GM19328 (cell line): ENCODE data around the gene PRKAG3.
"Not testable (repeated sequence)": the region's sequence is repeated elsewhere in the genome, so short reads cannot be mapped to it uniquely, and the experiment has no call there.

ENCODE experiments used
- ATAC-seq: cut with Tn5 transposase; IDR thresholded peaks from one replicate; pipeline ENCODE4 v1.9.1; 2021; ENCODE audit warnings: mild to moderate bottlenecking, moderate library complexity; ENCODE audit not compliant: unreplicated experiment

Gene PRKAG3

DNA sequence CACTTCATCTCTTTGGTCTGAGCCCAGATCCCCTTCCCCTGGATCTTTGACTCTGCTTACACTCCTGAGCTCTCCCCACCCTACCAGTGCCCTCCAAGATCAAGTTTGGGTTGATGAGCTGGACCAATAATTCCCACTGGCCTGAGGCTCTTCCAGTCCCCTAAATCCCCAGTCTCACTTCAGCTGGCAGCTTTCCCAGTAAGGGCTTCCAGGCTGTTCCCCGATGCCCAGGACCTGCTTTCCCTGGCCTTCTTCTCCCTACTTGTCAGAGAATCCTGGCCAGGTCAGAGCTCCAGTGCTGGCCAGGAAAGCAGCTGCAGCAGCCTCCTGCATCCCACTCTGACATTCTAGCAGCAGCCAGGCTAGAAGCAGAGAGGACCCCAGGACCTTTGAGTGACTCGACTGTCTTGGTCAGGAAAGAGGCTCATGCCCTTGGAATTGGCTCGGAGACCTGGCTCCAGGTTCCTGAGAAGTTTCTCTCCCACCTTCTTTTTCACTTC, 31.5 kb upstream of the PRKAG3 start:
- ATAC-seq: no peak

DNA sequence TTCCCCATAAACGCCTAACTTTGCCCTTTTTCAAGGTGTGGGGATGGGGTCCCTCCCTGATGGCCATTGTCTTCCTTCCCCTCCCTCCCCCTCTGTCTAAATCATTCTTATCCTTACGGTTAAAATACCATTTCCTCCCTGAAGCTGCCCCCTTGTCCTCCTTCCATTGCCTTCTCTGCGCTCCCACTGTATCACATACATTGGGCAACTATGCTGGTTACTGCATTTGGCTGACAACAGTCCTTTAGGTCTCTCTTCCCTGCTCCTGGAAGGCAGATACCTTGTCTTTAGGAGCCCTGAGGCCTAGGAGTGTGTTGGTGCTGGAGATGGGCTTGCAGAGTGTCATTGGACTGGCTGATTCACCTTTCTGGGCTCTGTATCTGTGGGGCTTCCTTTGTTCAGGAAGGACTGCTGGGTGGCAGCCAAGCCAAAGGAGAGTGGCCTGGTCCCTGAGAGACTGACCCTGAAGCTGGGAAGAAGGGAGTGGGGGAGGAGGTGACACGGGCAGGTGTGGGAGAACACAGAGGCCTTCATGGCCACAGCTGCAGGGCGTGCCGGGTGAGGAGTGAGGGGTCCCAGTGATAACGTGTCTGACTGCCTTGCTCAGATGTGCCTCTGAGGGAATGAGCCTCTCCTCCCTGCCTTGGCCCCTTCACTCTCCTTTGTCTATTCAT, 30.2 kb upstream of the PRKAG3 start:
- ATAC-seq: no peak

DNA sequence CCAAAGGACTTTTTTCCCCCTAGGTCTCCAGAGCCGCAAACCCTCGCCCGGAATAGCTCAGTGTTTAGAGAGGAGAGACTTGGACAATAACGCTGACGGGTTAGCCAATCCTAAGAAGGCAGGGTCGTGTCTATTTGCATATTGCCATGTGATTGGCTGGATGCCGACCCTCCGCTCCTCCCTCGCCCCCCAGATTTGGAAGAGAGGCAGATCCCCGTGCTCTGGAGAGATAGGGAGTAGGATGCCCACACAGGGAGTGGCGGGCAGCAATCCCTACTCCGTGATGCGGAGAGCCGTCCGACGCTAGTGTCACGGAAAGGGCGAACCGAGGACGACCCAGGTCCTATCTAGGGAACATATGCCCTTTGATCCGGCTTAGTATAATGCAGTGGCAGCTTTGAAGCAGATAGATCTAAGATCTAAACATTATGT, 29.4 kb upstream of the PRKAG3 start:
- no peak for ATAC-seq

DNA sequence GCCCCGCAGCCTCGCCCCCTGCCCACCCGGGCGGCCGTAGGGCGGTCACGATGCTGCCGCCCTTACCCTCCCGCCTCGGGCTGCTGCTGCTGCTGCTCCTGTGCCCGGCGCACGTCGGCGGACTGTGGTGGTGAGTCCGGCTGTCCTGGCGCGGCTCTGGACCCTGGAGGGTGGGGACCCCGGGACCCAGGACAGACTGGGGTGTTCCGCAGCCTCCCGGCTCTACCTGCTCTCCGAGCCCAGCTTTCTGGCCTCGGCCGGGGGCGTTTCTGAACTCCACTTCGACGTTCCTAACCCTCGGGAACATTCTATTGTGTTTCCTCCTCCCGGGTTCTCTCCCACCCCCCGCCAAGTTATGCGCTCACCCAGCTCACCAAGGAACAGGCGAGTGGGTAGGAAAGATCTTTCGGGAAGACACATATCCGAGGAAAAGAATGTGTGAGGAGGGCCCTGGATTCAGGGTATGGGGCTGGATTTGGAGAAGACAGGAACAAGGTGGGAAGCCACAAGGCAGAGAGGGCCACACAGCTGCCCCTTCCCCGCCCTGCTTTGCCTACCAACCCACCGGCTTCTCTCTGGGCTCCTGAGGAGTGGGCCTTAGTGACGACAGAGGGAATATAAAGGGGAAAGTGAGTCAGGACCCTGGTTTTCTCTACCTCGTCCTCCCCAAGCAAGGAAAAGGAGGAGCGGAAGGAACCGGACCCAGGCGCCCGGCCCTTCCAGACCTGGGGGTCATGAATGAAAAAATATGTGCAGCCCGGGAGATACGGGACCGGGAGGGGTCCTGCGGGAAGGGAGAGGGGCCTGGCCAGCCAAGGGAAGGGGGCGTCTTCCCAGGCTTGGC, 28.6 kb upstream of the PRKAG3 start:
- no peak for ATAC-seq

DNA sequence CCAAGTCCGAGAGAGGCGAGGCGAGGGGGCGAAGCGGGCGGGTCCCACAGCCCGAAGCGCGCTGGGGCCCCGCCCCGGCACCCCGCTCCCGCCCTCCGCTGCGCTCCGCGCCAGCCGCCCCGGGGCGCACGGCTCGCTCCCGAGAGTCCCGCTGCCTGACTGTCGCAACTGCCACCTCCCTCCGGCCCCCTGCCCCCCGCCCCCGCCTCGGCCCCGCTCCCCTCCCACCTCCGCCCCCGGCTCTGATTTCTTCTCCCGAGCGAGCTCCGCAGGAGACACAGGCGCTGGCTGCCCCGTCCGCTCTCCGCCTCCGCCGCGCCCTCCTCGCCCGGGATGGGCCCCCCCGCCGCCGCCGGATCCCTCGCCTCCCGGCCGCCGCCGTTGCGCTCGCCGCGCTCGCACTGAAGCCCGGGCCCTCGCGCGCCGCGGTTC, 28.0 kb upstream of the PRKAG3 start, which contains the start of gene WNT6:
TSS of gene WNT6 (plus strand) at position 250 of the 432 bp plus-strand sequence. CDS start 233 bp downstream, outside the sequence.
- ATAC-seq: no peak

DNA sequence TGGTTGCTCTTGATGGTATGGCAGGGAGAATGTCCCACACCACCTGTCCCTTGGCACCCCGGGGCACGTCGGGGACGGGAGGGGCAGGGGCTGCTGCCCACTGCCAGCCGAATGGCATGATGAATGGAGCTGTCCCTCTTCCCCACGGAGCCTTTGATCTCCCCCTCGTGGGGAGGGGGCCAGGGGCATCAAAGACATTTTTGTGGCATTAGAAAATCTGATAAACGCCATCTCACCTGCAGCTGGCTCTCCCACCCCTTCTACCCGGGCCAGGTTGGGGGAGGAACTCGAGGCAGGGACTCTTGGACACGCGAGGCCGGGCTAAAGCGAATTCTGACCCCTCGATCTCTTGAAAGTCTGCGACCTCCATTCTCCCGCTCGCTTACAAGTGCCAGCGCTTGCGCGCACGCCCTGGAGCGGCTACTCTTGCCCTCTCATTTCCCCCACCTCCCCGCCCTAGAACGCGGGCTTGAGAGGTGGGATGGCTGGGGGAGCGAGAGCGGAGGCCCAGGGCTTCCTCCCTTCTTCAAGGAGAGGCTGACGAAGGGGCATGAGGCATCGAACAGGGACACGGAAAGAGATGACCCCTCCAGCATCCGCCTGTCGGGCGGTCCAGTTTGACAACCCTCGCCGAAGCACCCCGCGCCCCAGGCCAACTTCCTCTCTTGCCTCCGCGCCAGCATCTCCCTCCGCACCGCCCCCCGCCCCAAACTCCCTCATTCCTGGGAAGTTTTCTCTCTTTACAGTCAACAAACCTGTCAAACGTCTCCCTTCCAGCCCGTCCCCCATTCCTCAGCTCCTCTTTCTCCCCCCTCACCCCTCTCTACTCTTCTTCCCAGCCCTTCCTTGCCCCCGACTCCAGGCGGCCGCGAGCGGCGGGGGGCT, 27.3 kb upstream of the PRKAG3 start:
- ATAC-seq: no peak

DNA sequence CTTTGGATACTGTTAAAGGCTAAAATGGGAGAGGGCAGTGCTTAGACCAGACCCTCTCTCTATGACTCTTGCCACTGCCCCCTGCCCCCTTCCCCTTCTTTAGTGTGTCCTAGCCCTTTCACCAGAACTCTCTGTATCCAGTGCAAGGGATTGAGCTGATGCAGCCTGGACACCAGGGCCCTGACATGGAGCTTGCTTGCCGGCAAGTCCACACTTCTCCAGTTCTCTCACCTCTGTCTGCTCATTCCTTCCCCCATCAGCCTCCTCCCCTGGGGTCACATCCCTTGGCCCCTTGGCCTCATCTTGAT, 26.5 kb upstream of the PRKAG3 start:
- ATAC-seq: no peak

DNA sequence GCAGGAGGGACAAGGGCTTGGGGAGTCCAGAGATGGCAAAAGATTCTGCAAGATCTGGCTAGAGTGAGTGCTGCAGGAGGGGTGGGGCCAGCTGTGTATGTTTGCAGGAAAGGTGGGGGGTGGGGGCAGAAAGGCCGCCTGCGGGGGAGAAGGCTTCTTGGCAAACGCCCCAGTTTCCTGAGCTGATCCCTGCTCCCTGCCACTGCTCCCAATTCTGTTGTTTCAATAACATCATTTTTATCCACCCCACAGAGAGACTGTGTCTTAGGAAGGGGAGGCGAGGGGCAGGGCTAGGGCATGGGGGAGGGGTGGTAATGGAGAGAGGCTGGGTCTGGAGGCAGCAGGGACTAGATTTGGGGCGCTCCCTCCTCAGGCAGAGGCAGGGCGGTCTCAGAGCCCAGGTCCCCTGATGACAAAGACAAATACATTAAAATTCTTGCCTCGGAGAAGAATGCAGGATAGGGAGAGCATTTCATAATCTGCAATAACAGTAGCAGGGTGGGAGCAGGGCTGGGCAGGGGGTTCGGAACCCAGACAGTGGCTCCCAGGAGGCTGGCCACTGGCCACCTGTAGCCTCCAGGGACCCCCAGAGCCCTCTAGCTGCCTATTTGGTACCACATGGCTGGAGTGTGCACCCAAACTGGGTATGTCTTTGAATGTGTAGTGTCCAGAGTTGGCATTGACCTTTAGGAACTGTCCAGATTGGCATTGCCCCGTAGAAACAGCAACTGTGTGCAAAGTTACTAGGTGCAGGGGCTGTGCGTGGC, 26.0 kb upstream of the PRKAG3 start:
- no peak for ATAC-seq

DNA sequence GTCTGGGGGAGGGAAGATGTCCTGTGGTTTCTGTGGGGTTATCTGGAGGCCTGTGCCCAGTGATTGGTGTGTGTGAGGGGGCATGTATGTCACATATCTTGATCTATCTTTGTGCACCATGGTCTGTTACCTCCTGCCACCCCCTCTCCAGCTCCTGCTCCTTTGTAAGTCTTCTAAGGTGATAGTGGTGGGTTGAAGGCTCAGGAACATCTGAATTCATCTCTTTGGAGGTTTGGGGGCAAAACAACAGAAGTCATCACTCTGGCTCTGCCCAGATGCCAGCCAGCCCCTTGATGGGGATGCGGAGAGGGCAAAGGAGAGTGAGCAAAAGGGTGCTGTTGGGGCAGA, 25.3 kb upstream of the PRKAG3 start:
- ATAC-seq: no peak

DNA sequence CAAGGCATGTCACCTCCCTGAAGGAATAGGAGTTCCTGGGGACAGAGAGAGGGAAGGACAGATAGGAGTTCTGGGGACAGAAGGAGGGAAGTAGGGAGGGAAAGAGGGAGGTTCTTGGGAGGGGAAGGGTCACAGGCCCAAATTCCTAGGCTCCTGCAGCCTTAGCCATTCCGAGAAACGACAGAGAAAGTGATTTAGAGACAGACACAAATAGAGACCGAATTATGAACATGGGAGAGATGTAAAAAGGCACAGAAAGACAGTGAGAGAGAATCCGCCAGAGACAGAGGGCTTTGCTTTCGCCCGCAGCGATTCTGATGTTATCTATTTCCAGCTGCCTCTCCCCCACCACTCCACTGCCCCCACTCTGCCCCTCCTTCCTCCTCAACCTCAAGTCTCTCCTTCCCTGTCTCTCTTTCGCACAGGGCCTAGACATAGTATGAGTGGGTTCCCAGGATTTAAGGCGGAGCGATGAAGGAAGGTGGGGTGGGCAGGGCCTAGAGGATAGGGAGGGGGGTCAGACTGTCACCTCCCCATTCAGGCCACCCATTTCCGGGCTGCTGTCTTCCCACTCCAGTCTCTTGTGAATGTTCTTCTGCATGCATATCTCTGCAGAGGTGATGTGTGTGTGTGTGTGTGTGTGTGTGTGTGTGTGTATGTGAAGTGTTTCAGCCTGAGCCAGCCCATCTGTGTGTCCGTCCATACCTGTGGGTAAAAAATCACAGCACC, 24.7 kb upstream of the PRKAG3 start:
- no peak for ATAC-seq

DNA sequence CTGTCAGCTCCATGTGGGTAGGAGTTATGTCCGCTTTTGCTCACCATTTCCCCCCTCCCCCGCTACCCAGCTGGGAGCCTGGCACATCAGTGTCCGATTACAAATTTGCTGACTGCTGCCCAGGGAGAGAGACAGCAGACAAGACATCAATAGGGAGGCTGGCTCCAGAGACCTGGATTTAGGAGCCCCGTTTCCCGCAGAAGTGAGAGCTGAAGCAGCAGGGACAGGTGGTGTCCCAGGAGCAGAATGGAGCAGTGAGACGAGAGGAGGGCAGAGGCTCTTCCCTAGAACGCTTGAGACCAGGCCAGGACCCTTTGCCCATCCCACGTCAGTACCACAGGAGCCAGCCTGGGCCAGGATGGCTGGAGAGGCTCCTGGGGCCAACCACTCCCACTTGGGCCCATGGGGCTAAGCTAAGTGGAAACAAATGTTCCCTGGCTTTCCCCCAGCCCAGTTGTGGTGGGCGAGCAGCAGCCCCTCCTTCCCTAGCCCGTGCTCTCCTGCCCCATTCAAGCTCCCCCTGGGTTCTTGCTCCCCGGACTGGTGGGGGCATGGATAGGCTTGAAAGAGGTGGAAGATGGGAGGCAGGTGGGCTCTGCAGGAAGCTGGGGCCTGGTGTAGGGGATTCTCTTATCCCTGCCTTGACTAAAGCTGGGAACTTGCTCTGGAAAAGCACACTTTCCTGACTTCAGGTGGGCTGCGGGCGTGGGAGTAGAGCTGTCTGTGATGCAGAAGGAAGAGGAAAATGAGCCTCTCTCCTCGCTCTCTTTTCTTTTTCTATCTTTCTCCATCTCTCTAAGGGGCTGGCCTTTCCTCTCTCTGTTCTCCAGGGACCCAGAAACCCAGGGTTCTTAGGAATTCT, 23.9 kb upstream of the PRKAG3 start:
- no peak for ATAC-seq

DNA sequence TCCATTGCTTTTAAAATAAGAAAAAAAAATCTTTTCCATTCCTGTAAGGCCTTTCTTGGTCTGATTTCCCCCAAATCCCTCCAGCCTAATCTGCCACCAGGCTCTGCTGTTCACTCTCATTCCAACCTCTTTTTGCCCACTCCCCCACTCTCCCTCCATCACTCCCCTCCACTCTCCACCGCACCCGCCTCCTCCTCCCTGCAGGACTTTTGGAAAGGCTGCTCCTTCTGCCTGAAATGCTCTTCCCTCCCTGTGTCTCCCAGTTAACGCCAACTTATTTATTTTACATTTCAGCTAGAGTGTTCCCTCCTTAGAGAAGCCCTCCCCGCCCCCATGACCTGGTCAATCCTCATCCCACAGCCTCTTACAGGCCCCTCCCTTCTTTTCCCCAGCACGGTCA, 23.3 kb upstream of the PRKAG3 start:
- no peak for ATAC-seq

DNA sequence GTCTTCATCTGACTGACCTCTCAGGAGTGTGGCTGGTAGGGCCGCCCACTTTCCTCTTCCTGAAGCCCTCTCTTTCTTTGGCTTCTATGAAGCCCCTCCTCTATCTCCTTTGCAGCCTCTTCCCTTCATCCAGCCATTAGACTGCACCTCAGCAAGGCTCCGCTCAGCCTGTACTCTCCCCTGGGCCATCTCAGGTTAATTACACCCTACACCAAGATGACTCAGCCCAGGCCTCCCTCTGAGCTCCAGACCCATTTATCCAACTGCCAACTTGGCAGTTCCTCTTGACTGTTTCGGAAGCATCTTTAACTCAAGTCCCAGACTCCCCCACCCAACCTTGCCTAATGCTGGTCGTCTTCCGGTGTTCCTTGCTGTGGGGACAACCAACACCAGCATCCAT, 22.2 kb upstream of the PRKAG3 start:
- no peak for ATAC-seq

DNA sequence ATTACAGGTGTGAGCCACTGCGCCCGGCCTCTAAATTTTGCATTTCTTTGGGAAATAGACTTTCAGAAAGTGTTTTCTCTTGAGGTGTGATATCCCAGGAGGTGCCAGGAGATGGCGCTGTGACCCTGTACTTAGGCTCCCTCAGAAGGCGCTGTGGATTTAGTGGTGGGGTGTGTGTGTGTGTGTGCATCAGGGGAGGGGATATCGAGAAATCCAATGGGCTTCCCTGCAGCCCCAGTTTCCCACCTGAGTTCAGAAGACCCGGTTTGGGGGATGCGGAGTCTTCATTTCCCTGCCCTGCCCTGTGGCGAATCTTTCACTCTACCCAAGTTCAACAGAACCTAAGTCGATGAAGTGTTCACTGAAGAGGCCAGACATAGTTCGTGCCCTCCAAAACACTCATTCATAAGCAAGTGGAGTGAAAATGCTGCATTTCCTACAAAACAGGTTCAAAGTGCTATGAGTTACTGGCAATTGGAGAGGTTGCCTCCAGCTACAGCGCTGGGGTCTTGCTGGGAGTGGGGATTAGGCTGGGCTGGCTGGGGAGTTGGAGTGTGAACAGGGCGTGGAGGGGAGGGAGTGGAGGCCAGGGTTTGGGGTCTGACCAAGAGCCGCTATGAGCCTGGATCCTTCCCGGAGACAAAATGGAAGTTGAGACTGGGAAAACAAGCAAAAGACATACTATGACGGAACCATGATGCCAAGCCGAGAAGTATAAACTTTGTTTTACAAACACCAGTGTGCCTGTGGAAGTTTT, 21.5 kb upstream of the PRKAG3 start:
- no peak for ATAC-seq

DNA sequence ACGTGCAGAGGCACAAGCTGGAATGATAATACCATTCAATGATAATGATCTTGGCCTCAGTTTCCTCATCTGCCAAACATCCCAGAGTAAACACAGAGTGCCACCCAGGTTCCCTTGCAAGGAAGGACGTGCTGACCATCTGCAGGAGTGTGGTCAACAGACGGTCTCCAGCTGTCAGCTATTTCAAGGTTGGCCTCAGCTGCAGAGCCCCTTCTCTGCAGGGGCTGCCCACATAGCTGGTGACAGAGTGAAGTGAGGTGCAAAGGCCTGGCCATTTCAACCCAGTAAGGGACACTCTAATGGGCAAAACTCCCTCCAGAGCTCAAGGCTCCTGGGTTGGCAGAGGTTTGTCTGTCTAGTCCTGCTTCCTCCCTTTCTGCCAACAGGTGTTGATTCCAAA, 19.7 kb upstream of the PRKAG3 start:
- ATAC-seq: no peak

DNA sequence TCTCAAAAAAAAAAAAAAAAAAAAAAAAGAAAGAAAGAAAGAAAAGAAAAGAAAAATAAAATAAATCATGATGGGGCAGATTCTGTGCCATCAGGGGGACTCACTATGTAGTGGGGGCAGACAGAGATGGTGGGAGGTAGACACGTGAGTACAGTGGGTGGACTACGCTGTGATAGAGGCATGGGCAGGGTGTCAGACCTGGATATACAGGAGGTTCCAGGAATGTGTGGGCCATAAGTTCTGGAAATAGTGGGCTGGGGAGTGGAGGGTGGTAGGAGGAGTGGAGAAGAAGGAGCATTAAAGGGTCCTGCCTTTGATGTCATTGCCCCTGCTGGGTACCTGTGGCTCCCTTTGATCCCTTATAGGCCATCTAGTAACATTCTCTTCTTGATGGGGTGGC, 19.2 kb upstream of the PRKAG3 start:
- no peak for ATAC-seq

DNA sequence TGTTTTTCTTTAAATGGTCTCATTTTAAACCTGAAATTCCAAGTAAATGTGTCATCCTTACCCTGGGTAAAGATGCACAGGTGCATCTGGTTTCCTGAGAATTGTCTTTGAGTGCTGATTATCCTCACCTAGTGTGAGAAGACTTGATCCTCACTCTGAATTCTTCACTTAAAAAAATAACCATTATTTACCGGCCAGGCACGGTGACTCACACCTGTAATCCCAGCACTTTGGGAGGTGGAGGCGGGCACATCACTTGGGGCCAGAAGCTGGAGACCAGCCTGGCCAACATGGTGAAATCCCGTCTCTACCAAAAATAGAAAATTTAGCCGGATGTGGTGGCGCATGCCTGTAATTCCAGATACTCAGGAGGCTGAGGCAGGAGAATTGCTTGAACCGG, 18.1 kb upstream of the PRKAG3 start:
- no peak for ATAC-seq

DNA sequence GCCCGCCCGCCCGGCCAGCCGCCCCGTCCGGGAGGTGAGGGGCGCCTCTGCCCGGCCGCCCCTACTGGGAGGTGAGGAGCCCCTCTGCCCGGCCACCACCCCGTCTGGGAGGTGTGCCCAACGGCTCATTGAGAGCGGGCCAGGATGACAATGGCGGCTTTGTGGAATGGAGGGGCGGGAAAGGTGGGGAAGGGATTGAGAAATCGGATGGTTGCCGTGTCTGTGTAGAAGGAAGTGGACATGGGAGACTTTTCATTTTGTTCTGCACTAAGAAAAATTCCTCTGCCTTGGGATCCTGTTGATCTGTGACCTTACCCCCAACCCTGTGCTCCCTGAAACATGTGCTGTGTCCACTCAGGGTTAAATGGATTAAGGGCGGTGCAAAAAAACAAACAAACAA, 15.4 kb upstream of the PRKAG3 start:
- ATAC-seq: not testable (repeated sequence)
